GM13977 (cell line): ENCODE measurements around the gene TTC28.

ENCODE experiments used
- DNase-seq: peaks from one replicate; pipeline ENCODE4 v3.0.0; 2012; ENCODE audit warnings: low spot score
- in situ Hi-C: fragments of 300-500 bp; cut with MboI; formaldehyde crosslinking; loops from one replicate; pipeline ENCODE4 v1.12.0; 2022; ENCODE audit warnings: low sequenced_read_pairs, low pct_unique_long_range_greater_than_20kb, mixed read lengths, inconsistent platforms; ENCODE audit not compliant: unreplicated experiment
- TF ChIP-seq, protein P1 (sequence below): IDR thresholded peaks from 2 replicates; pipeline ENCODE4 v1.5.1; 2012; ENCODE audit warnings: mild to moderate bottlenecking, control low read depth; ENCODE audit not compliant: insufficient read depth; ENCODE audit errors: extremely low read depth, missing control alignments

Gene TTC28

DNA sequence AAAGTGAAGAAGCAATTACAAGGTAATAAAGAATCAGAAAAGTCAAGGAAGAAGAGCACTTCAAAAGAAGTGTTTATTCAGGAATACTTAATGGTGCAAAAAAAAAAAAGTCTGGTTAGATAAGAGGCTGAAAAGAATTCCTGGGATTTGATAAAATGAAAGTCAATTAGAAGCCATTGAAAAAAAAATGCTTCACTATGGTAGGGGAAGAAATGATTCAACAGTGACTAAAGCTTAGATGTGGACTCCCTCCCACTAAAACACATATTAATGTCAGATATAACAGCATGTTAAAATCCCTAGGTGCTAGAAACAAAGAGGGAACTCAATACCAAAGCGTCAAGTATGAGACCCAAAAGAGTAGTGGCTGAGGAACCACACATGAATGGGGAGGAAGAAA, 425.2 kb downstream of the TTC28 start:
- TF ChIP-seq, protein P1, sequence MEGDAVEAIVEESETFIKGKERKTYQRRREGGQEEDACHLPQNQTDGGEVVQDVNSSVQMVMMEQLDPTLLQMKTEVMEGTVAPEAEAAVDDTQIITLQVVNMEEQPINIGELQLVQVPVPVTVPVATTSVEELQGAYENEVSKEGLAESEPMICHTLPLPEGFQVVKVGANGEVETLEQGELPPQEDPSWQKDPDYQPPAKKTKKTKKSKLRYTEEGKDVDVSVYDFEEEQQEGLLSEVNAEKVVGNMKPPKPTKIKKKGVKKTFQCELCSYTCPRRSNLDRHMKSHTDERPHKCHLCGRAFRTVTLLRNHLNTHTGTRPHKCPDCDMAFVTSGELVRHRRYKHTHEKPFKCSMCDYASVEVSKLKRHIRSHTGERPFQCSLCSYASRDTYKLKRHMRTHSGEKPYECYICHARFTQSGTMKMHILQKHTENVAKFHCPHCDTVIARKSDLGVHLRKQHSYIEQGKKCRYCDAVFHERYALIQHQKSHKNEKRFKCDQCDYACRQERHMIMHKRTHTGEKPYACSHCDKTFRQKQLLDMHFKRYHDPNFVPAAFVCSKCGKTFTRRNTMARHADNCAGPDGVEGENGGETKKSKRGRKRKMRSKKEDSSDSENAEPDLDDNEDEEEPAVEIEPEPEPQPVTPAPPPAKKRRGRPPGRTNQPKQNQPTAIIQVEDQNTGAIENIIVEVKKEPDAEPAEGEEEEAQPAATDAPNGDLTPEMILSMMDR: no peak
- DNase-seq: no peak
- in situ Hi-C loops: no loop called here

- in situ Hi-C loops: no loop called here
- DNase-seq: no peak
- TF ChIP-seq, protein P1: no peak
Measured at GRCh38 chr22:28252539-28252938, 427.1 kb downstream of the TTC28 start.

GRCh38 chr22:28250036-28250695, 429.5 kb downstream of the TTC28 start:
- no peak for DNase-seq
- TF ChIP-seq, protein P1: no peak
- in situ Hi-C loops: no loop called here

DNA sequence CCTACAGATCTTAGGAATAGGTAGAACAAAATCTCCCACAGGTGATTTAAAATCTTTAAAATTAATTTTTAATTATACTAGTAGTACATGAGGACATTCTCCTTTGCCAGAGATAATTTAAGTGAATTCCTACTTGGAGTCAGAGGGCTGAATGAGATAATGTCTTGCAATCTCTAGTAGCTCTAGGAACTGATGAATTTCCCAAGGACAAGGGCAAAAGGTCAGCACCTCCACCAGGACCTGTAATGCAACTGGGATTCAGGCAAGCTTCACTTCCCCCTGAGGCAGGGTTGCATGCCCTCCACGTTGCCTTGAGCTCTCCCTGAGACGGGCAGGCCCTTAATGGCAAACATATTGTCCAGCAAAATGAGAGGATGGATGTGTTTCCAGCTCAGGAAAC, 430.2 kb downstream of the TTC28 start:
- no peak for DNase-seq
- TF ChIP-seq, protein P1: no peak
- in situ Hi-C loops: no loop called here

DNA sequence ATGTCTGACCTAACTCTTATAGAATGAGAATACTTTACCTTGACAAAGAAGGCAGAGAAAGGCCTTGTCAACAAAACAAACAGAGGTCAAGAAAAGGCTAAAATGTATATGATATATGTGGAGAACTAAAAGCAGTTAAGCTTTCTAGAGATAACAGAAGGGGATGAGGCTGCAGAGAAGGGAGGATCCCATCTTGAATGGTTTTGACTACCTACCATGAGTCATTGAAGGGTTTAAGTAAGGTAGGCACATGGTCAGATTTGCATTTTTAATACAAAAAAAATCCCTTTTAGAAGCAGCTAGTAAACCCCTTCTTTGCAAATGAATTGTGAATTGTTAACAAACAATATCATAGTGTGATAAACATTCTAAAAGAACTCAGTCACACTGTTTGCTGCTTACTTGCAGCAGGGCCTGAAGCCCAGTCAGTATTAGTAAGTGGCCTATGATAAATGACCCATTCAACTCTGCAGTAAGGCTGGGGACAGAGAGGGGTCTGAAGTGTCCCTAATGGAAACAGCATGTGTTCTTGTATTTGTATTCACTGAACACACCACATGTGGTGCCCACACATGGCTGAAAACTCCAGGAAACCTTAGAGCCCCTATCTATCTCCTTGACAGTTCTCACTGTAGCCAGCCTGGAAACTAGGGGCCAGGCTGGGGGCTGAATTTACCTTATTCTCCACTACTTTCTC, 431.8 kb downstream of the TTC28 start:
- no peak for DNase-seq
- in situ Hi-C loops: no loop called here
- TF ChIP-seq, protein P1: no peak

DNA sequence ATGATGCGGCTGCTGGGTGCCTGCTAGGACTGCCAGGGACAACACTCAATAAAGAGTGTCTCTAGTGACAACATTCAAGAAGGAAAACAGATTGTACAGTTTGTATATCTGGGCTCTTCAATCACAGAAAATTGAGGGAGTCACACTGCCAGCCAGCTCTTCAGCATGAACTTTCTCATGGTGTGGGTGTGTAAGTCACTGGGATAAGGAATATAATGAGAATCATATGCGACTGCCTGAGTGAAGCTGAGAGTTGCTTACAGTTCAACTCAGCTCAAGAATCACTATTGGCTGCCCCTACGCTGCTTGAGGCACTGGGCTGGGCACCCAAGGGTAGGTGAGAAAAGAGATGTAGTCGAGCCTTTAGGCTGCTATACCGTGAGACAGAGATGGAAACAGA, 432.5 kb downstream of the TTC28 start:
- TF ChIP-seq, protein P1: no peak
- DNase-seq: no peak
- in situ Hi-C loops: no loop called here
